ENCODE results near the gene STN1. TPM values are rescaled to one million over a fixed set of nuclear protein-coding genes. Genes with fewer than 3 reads are reported as not detected.

Gene STN1
- total RNA-seq, 1 donor from 2014 or later: 57.1 TPM

- TF ChIP-seq CTCF (IDR thresholded peaks at IDR 0.05; ENCODE audit: partially characterized antibody, unreplicated experiment): no peak
- H3K27ac Mint-ChIP-seq (ENCODE audit: unreplicated experiment): no peak overlapping the region
- H3K36me3 Mint-ChIP-seq (ENCODE audit: unreplicated experiment): peaks cover 5% of the 10 kb centered on the region
Observed at GRCh38 chr10:103881416-103882284, 36.3 kb downstream of the STN1 start.

GRCh38 chr10:103879831-103880230 lies 38.2 kb downstream of the STN1 start:
- Mint-ChIP-seq H3K4me1 (ENCODE audit: low read depth, unreplicated experiment) (peaks cover 4% of the 10 kb centered on the region), H3K27ac (ENCODE audit: unreplicated experiment) (no peak overlapping the region), H3K27me3 (ENCODE audit: unreplicated experiment) (peaks cover 2% of the 10 kb centered on the region), H3K4me3 (ENCODE audit: unreplicated experiment) (no peak overlapping the region), H3K9me3 (ENCODE audit: unreplicated experiment) (no peaks in the 10 kb centered on the region), H3K36me3 (ENCODE audit: unreplicated experiment) (peaks cover 5% of the 10 kb centered on the region)
- TF ChIP-seq CTCF (IDR thresholded peaks at IDR 0.05; ENCODE audit: partially characterized antibody, unreplicated experiment): no peak
- DNase-seq: no peak

More at GRCh38 chr10:103881416-103882284, 36.3 kb downstream of the STN1 start:
- Mint-ChIP-seq H3K4me1 (ENCODE audit: low read depth, unreplicated experiment) (peaks cover 3% of the 10 kb centered on the region), H3K4me3 (ENCODE audit: unreplicated experiment) (no peak overlapping the region), H3K27me3 (ENCODE audit: unreplicated experiment) (peaks cover 2% of the 10 kb centered on the region), H3K9me3 (ENCODE audit: unreplicated experiment) (no peaks in the 10 kb centered on the region)
- no peak for DNase-seq

GRCh38 chr10:103879409-103879808 lies 38.6 kb downstream of the STN1 start:
- H3K36me3 Mint-ChIP-seq (ENCODE audit: unreplicated experiment): peaks cover 5% of the 10 kb centered on the region

GRCh38 chr10:103877861-103878260 lies 40.1 kb downstream of the STN1 start:
- H3K27ac Mint-ChIP-seq (ENCODE audit: unreplicated experiment): no peak overlapping the region
- no peak for TF ChIP-seq CTCF (IDR thresholded peaks at IDR 0.05; ENCODE audit: partially characterized antibody, unreplicated experiment)
- H3K4me1 Mint-ChIP-seq (ENCODE audit: low read depth, unreplicated experiment): peaks cover 10% of the 10 kb centered on the region
- no peaks in the 10 kb centered on the region for H3K9me3 Mint-ChIP-seq (ENCODE audit: unreplicated experiment)
- H3K36me3 Mint-ChIP-seq (ENCODE audit: unreplicated experiment): peaks cover 5% of the 10 kb centered on the region
- no peak overlapping the region for H3K4me3 Mint-ChIP-seq (ENCODE audit: unreplicated experiment)
- DNase-seq: no peak
- H3K27me3 Mint-ChIP-seq (ENCODE audit: unreplicated experiment): peaks cover 4% of the 10 kb centered on the region

More at GRCh38 chr10:103879409-103879808, 38.6 kb downstream of the STN1 start:
- no peak for TF ChIP-seq CTCF (IDR thresholded peaks at IDR 0.05; ENCODE audit: partially characterized antibody, unreplicated experiment)
- DNase-seq: no peak
- no peak overlapping the region for H3K4me3 Mint-ChIP-seq (ENCODE audit: unreplicated experiment)
- peaks cover 8% of the 10 kb centered on the region for H3K4me1 Mint-ChIP-seq (ENCODE audit: low read depth, unreplicated experiment)
- peaks cover 2% of the 10 kb centered on the region for H3K27me3 Mint-ChIP-seq (ENCODE audit: unreplicated experiment)
- H3K27ac Mint-ChIP-seq (ENCODE audit: unreplicated experiment): no peak overlapping the region
- no peaks in the 10 kb centered on the region for H3K9me3 Mint-ChIP-seq (ENCODE audit: unreplicated experiment)

GRCh38 chr10:103876155-103876554 lies 41.8 kb downstream of the STN1 start:
- Mint-ChIP-seq H3K9me3 (ENCODE audit: unreplicated experiment) (no peaks in the 10 kb centered on the region), H3K27me3 (ENCODE audit: unreplicated experiment) (peaks cover 8% of the 10 kb centered on the region), H3K4me1 (ENCODE audit: low read depth, unreplicated experiment) (peaks cover 24% of the 10 kb centered on the region), H3K27ac (ENCODE audit: unreplicated experiment) (no peak overlapping the region), H3K4me3 (ENCODE audit: unreplicated experiment) (no peak overlapping the region), H3K36me3 (ENCODE audit: unreplicated experiment) (peaks cover 5% of the 10 kb centered on the region)
- no peak for DNase-seq
- no peak for TF ChIP-seq CTCF (IDR thresholded peaks at IDR 0.05; ENCODE audit: partially characterized antibody, unreplicated experiment)

Measured in glutamatergic neuron (in vitro differentiated cells).